ENCODE measurements around the gene PKD2. TPM values are rescaled to one million over a fixed set of nuclear protein-coding genes. Genes with fewer than 3 reads are reported as not detected.

The PKD2 gene
- total and polyA plus RNA-seq, 2 of the 4 experiments (the other 2 are of a cell fraction): 43.8 to 51.3 TPM

DNA sequence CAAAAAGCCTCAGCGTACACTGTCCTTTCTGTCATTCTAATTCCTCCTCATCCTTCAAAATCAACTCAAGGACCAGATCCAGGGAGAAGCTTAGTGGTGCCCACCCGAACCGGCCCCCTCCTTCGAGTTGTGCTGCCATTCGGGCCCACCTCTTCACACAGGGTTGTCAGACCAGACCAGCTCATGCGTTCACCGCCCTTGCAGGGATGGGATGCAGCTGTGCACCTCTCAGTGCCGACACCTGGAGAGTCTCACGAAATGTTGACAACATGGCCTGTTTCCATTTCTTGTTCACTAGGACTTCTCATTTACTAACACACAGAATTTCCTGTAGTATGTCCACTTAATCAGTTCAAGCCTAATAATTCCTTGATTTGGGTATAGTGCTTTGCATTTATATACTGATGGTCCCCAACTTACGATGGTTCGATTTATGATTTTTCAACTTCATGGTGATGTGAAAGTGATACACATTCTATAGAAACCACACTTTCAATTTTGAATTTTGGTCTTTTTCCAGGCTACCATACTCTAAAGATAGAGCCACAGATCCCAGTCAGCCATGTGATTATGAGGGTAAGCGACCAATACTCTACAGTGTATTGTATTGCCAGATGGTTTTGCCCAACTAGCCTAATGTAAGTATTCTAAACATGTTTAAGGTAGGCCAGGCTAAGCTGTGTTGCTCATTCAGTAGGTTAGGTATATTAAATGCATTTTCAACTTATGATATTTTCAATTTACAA lies 23.3 kb downstream of the PKD2 start:
- no TSS peak for BruUV-seq (replicated peaks)
- H4K5ac ChIP-seq (ENCODE audit: low read depth, low read length): no peak overlapping the region
- H3K9me1 ChIP-seq (ENCODE audit: insufficient read depth, low read length): peaks cover 9% of the 10 kb centered on the region; the same call in 1 of the 2 replicates
- H3K23ac ChIP-seq (ENCODE audit: low read depth, low read length): no peak overlapping the region
- H3K4me3 ChIP-seq (ENCODE audit: insufficient read depth, low read depth, low read length): no peak overlapping the region
- intact Hi-C loops (cut with micrococcal nuclease): loop anchor here (5.0 to 10.0 kb wide), 3 partner anchors 176 to 487 kb away; partner anchors contain the start of gene HERC6
- H4K20me1 ChIP-seq (ENCODE audit: insufficient read depth, low read length): peaks cover 6% of the 10 kb centered on the region; the same call in 1 of the 2 replicates
- CTCF ChIA-PET: no interaction called here
- 100% methylated on average over 7 of the region's 12 CpGs; no CpG with 5 or more reads in 1 of the 2 experiments for WGBS, 2 experiments (ENCODE audit: extremely low coverage in 2 of 2, insufficient read length in 1 of 2)
- dilution Hi-C loops (cut with HindIII; ENCODE audit: low sequenced_read_pairs, unreplicated experiment): no loop called here
- H4K8ac ChIP-seq (ENCODE audit: low read depth in 2 of 2, low read length in 2 of 2): no peak overlapping the region
- peaks cover 13% of the 10 kb centered on the region for H3K36me3 ChIP-seq (ENCODE audit: control insufficient read depth, insufficient read depth, low read length)
- H2BK5ac ChIP-seq (ENCODE audit: low read depth, low read length, poor library complexity, severe bottlenecking): no peak overlapping the region
- H3K4ac ChIP-seq (ENCODE audit: low read depth, low read length): no peak overlapping the region
- H4K91ac ChIP-seq (ENCODE audit: insufficient read depth, low read depth, low read length): no peak overlapping the region
- peaks cover 36 to 59% of the 10 kb centered on the region in 2 experiments for H3K79me1 ChIP-seq (ENCODE audit: low read depth in 1 of 2, low read length in 2 of 2)
- no peak overlapping the region for H3K9ac ChIP-seq (ENCODE audit: low read depth, low read length)
- POLR2A ChIA-PET (ENCODE audit: unreplicated experiment): no interaction called here
- no peak for DNase-seq
- H3K4me2 ChIP-seq (ENCODE audit: low read depth, low read length): no peak overlapping the region
- H3K4me1 ChIP-seq (ENCODE audit: control insufficient read depth, insufficient read depth, low read length): peaks cover 11% of the 10 kb centered on the region
- no peak for ATAC-seq (ENCODE audit: low read depth)
- no peak overlapping the region for H3K14ac ChIP-seq (replicated peaks; ENCODE audit: low read depth, low read length)
- no peak overlapping the region for H2BK15ac ChIP-seq (ENCODE audit: low read depth, low read length)
- peaks cover 3% of the 10 kb centered on the region; the same call in 1 of the 2 replicates for H3K9me3 ChIP-seq (ENCODE audit: control insufficient read depth, insufficient read depth, low read length)
- H2BK120ac ChIP-seq (ENCODE audit: low read depth, low read length): no peak overlapping the region
- H2BK20ac ChIP-seq (ENCODE audit: low read depth, low read length): no peak overlapping the region
- H2AK9ac ChIP-seq (replicated peaks; ENCODE audit: low read depth, low read length, poor library complexity): no peak overlapping the region
- no peak overlapping the region for H3K18ac ChIP-seq (ENCODE audit: low read depth, low read length)
- no peak overlapping the region for H3K56ac ChIP-seq (ENCODE audit: extremely low read depth, insufficient read depth, low read length)
- no peak overlapping the region for H3K27ac ChIP-seq (ENCODE audit: insufficient read depth, low read length)
- no peaks in the 10 kb centered on the region for H3K27me3 ChIP-seq (ENCODE audit: control insufficient read depth, insufficient read depth, low read length)
- in situ Hi-C loops (cut with MboI; ENCODE audit: low sequenced_read_pairs): loop anchor here (5.0 kb wide), 2 partner anchors 182 to 487 kb away; no protein-coding TSS in a partner anchor
- H2AFZ ChIP-seq (replicated peaks; ENCODE audit: low read length, poor library complexity): no peak overlapping the region
- no peak overlapping the region for H2AK5ac ChIP-seq (ENCODE audit: low read depth, low read length)
- TF ChIP-seq MXI1 (IDR thresholded peaks at IDR 0.05; ENCODE audit: borderline replicate concordance, low read depth, low read length) (no peak), BHLHE40 (IDR thresholded peaks at IDR 0.05; ENCODE audit: low read depth, low read length) (no peak), CHD1 (IDR thresholded peaks at IDR 0.05; ENCODE audit: low read depth, low read length) (no peak), CEBPB (IDR thresholded peaks at IDR 0.05; ENCODE audit: low read depth, low read length) (no peak), MAFK (IDR thresholded peaks at IDR 0.05; ENCODE audit: low read depth, low read length) (no peak), RCOR1 (IDR thresholded peaks at IDR 0.05; ENCODE audit: insufficient replicate concordance, low read length) (no peak), FOS (IDR thresholded peaks at IDR 0.05; ENCODE audit: low read depth, low read length) (no peak), RFX5 (IDR thresholded peaks at IDR 0.05; ENCODE audit: low read depth, low read length) (no peak), SMC3 (IDR thresholded peaks at IDR 0.05; ENCODE audit: low read depth, low read length) (no peak), POLR2A (IDR thresholded peaks at IDR 0.05; ENCODE audit: low read depth, low read length) (no peak), RAD21 (IDR thresholded peaks at IDR 0.05; ENCODE audit: low read length) (no peak), MAZ (IDR thresholded peaks at IDR 0.05; ENCODE audit: borderline replicate concordance, low read depth, low read length) (no peak), NFE2L2 (IDR thresholded peaks at IDR 0.05; ENCODE audit: low read depth, low read length) (no peak)
- TF ChIP-seq, protein P1, sequence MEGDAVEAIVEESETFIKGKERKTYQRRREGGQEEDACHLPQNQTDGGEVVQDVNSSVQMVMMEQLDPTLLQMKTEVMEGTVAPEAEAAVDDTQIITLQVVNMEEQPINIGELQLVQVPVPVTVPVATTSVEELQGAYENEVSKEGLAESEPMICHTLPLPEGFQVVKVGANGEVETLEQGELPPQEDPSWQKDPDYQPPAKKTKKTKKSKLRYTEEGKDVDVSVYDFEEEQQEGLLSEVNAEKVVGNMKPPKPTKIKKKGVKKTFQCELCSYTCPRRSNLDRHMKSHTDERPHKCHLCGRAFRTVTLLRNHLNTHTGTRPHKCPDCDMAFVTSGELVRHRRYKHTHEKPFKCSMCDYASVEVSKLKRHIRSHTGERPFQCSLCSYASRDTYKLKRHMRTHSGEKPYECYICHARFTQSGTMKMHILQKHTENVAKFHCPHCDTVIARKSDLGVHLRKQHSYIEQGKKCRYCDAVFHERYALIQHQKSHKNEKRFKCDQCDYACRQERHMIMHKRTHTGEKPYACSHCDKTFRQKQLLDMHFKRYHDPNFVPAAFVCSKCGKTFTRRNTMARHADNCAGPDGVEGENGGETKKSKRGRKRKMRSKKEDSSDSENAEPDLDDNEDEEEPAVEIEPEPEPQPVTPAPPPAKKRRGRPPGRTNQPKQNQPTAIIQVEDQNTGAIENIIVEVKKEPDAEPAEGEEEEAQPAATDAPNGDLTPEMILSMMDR (conservative IDR thresholded peaks at IDR 0.05; ENCODE audit: low read depth, low read length): no peak
- TF ChIP-seq, protein P2, sequence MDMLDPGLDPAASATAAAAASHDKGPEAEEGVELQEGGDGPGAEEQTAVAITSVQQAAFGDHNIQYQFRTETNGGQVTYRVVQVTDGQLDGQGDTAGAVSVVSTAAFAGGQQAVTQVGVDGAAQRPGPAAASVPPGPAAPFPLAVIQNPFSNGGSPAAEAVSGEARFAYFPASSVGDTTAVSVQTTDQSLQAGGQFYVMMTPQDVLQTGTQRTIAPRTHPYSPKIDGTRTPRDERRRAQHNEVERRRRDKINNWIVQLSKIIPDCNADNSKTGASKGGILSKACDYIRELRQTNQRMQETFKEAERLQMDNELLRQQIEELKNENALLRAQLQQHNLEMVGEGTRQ (IDR thresholded peaks at IDR 0.05; ENCODE audit: low read depth, low read length): no peak

Data from IMR-90 (cell line).